ENCODE data around the gene PHYKPL.
"Not testable (repeated sequence)": the region's sequence is repeated elsewhere in the genome, so short reads cannot be mapped to it uniquely, and the experiment has no call there.

The PHYKPL gene

GRCh38 chr5:178203670-178204181 lies 28.9 kb downstream of the PHYKPL start:
- H3K4me3 ChIP-seq (ENCODE audit: low read depth, low read length): peak overlapping the region; percentile 70
- in situ Hi-C loops (cut with HindIII; ENCODE audit: low sequenced_read_pairs): no loop called here
- no peak for DNase-seq (ENCODE audit: low read depth)
- no peak for TF ChIP-seq CTCF (IDR thresholded peaks at IDR 0.05; ENCODE audit: low read depth, low read length, missing control alignments)

GRCh38 chr5:178202541-178202940 lies 30.1 kb downstream of the PHYKPL start:
- in situ Hi-C loops (cut with HindIII; ENCODE audit: low sequenced_read_pairs): no loop called here
- no peak overlapping the region for H3K4me3 ChIP-seq (ENCODE audit: low read depth, low read length)
- TF ChIP-seq CTCF (IDR thresholded peaks at IDR 0.05; ENCODE audit: low read depth, low read length, missing control alignments): no peak
- DNase-seq (ENCODE audit: low read depth): no peak

- H3K4me3 ChIP-seq (ENCODE audit: low read depth, low read length): no peak overlapping the region
- DNase-seq (ENCODE audit: low read depth): no peak
- TF ChIP-seq CTCF (IDR thresholded peaks at IDR 0.05; ENCODE audit: low read depth, low read length, missing control alignments): no peak
- in situ Hi-C loops (cut with HindIII; ENCODE audit: low sequenced_read_pairs): no loop called here
These were observed 30.7 kb downstream of the PHYKPL start for GRCh38 chr5:178201927-178202235.

GRCh38 chr5:178201221-178201926 lies 31.2 kb downstream of the PHYKPL start:
- no peak for DNase-seq (ENCODE audit: low read depth)
- no peak for TF ChIP-seq CTCF (IDR thresholded peaks at IDR 0.05; ENCODE audit: low read depth, low read length, missing control alignments)
- no peak overlapping the region for H3K4me3 ChIP-seq (ENCODE audit: low read depth, low read length)
- in situ Hi-C loops (cut with HindIII; ENCODE audit: low sequenced_read_pairs): no loop called here

GRCh38 chr5:178199581-178200434 lies 32.8 kb downstream of the PHYKPL start:
- TF ChIP-seq CTCF (IDR thresholded peaks at IDR 0.05; ENCODE audit: low read depth, low read length, missing control alignments): no peak
- no peak for DNase-seq (ENCODE audit: low read depth)
- H3K4me3 ChIP-seq (ENCODE audit: low read depth, low read length): no peak overlapping the region
- in situ Hi-C loops (cut with HindIII; ENCODE audit: low sequenced_read_pairs): no loop called here

- no peak overlapping the region for H3K4me3 ChIP-seq (ENCODE audit: low read depth, low read length)
- in situ Hi-C loops (cut with HindIII; ENCODE audit: low sequenced_read_pairs): no loop called here
- DNase-seq (ENCODE audit: low read depth): no peak
- TF ChIP-seq CTCF (IDR thresholded peaks at IDR 0.05; ENCODE audit: low read depth, low read length, missing control alignments): no peak
These were observed 33.9 kb downstream of the PHYKPL start for GRCh38 chr5:178198706-178199105.

GRCh38 chr5:178198151-178198550 lies 34.5 kb downstream of the PHYKPL start:
- H3K4me3 ChIP-seq (ENCODE audit: low read depth, low read length); in situ Hi-C loops (cut with HindIII; ENCODE audit: low sequenced_read_pairs); DNase-seq (ENCODE audit: low read depth): not testable (repeated sequence)

All from astrocyte of the cerebellum (primary cell).